Upper lobe of right lung (tissue), 1 donor: Measurements from ENCODE around the gene TCL1B. TPM values are rescaled to one million over a fixed set of nuclear protein-coding genes. Genes with fewer than 3 reads are reported as not detected.

Source experiments
- ATAC-seq: fragments of 200-7000 bp; cut with Tn5 transposase; one replicate; pipeline ENCODE4 v1.9.1; 2020; ENCODE audit warnings: mild to moderate bottlenecking, moderate library complexity
- DNase-seq: peaks from one replicate; pipeline ENCODE4 v3.0.0-alpha.2; 2020
- H3K27ac ChIP-seq: fragments of 200-600 bp; one replicate; pipeline ENCODE4 v1.8.0; 2022
- H3K27me3 ChIP-seq: fragments of 200-600 bp; one replicate; pipeline ENCODE4 v1.8.0; 2022; ENCODE audit warnings: mild to moderate bottlenecking
- H3K36me3 ChIP-seq: fragments of 200-600 bp; one replicate; pipeline ENCODE4 v1.8.0; 2022
- H3K4me1 ChIP-seq: fragments of 200-600 bp; one replicate; pipeline ENCODE4 v1.8.0; 2022
- H3K4me3 ChIP-seq: fragments of 200-600 bp; one replicate; pipeline ENCODE4 v1.8.0; 2022; ENCODE audit warnings: mild to moderate bottlenecking
- H3K9me3 ChIP-seq: fragments of 200-600 bp; one replicate; pipeline ENCODE4 v1.8.0; 2022
- intact Hi-C: fragments of 100-400 bp; cut with DNase I; formaldehyde crosslinking; loops from one replicate; pipeline ENCODE4 v1.11.0; 2022
- total RNA-seq: library from RNA; stranded (reverse); fragmentation: NEBNext Ultra II Directional; extraction: Animal tissue kit (Norgen Biotek cat#: 25700); gene quantifications from one replicate; pipeline ENCODE4 v1.2.1, GENCODE V29; 2021
- TF ChIP-seq, protein P1 (sequence below): fragments of 200-600 bp; IDR thresholded peaks from one replicate; pipeline ENCODE4 v1.8.0; 2022; ENCODE audit warnings: antibody characterized with exemption
- donor health status: DM: no; HTN: yes; CAD: no; lungs with severe emphysema.

TCL1B gene
- total RNA-seq, 1 donor from 2014 or later, result not detected

- Histone ChIP-seq H3K4me3 (no peak overlapping the region), H3K27ac (no peak overlapping the region), H3K4me1 (no peaks in the 10 kb centered on the region), H3K36me3 (no peaks in the 10 kb centered on the region), H3K9me3 (no peaks in the 10 kb centered on the region), H3K27me3 (no peaks in the 10 kb centered on the region)
- DNase-seq (no peak), ATAC-seq (no peak)
- TF ChIP-seq, protein P1, sequence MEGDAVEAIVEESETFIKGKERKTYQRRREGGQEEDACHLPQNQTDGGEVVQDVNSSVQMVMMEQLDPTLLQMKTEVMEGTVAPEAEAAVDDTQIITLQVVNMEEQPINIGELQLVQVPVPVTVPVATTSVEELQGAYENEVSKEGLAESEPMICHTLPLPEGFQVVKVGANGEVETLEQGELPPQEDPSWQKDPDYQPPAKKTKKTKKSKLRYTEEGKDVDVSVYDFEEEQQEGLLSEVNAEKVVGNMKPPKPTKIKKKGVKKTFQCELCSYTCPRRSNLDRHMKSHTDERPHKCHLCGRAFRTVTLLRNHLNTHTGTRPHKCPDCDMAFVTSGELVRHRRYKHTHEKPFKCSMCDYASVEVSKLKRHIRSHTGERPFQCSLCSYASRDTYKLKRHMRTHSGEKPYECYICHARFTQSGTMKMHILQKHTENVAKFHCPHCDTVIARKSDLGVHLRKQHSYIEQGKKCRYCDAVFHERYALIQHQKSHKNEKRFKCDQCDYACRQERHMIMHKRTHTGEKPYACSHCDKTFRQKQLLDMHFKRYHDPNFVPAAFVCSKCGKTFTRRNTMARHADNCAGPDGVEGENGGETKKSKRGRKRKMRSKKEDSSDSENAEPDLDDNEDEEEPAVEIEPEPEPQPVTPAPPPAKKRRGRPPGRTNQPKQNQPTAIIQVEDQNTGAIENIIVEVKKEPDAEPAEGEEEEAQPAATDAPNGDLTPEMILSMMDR, result no peak
- intact Hi-C loops, result no loop called here
These were observed 35.2 kb upstream of the TCL1B start for GRCh38 chr14:95651028-95651427.

DNA sequence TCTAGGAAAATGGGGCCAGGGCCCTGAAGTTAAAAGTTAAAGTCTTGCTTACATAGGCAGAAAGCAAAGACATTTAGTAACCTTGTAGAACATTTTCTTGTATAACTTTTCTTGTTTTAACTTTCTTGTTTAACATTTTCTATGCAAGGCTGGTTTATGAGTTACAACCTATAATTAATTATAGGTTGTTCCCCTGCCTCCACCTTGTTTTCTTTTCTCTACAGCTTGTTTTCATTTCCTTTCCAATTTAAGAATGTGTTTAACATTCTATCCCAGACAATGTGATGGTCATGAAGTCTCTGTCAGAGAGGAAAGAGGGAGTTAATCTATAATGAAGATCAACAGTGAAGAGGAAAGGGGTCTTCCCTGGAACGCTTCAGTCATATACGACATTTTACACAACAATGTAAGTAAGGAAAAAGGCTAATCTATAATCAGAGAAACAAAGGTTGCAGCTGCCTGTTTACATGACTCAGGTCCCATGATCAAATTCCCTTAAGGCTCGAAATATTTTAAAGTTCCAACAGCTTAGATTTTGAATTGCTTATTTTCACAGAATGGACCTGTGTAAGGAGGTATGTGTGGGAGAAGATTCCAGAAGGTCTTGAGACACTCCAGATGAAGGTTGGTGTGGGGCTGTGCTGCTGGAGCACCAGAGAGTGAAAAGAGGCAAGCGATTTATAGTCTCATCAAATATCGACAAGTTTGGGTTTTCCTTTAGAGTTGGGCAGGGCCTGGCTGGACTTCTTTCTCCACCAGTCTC, 34.2 kb upstream of the TCL1B start:
- H3K36me3 ChIP-seq, result no peaks in the 10 kb centered on the region
- H3K27ac ChIP-seq, result no peak overlapping the region
- intact Hi-C loops, result no loop called here
- no peak overlapping the region for H3K4me3 ChIP-seq
- no peak for DNase-seq
- H3K4me1 ChIP-seq, result no peaks in the 10 kb centered on the region
- no peaks in the 10 kb centered on the region for H3K27me3 ChIP-seq
- H3K9me3 ChIP-seq, result no peaks in the 10 kb centered on the region
- no peak for ATAC-seq
- TF ChIP-seq, protein P1, result no peak

DNA sequence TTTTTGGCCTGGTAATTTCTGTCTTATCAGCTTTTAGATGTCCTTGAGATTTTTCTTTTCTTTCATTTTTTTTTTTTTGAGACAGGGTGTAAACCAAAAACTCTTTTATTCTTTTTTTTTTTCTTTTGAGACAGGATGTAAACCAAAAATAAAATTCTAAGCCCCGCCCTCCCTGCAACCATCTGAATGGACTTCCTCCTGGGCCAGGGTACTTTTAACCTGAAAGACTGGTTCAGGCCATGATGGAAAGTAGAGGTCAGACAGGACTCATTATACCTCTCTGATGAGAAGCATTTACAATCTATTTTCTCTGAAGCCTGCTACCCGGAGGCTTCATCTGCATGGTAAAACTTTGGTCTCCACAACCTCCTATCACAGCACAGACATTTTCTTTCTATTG, 33.5 kb upstream of the TCL1B start:
- no peak for ATAC-seq
- intact Hi-C loops, result no loop called here
- no peak for DNase-seq
- Histone ChIP-seq H3K4me3 (no peak overlapping the region), H3K27me3 (no peaks in the 10 kb centered on the region), H3K27ac (no peak overlapping the region), H3K9me3 (no peaks in the 10 kb centered on the region), H3K4me1 (no peaks in the 10 kb centered on the region), H3K36me3 (no peaks in the 10 kb centered on the region)
- TF ChIP-seq, protein P1, result no peak

DNA sequence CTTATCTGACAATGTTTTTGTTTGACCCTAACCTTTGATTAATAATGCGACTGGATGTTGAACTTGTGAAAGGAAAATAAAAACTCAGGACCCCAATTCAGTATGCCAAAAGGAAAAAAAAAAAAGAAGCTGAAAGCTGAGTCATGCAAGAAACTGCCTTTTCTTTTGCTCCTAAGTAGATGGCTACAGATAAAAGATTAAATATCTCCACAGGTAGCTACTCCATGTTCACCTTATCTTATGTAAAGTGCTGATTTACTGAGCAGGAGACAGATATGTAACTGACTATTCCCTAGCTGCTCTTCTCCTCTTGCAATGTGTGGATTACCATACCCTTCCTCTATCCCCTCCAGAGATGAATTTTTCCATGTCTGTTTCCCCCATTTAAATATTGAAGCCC, 30.8 kb upstream of the TCL1B start:
- DNase-seq (no peak), ATAC-seq (no peak)
- H3K36me3 ChIP-seq, result no peaks in the 10 kb centered on the region
- H3K9me3 ChIP-seq, result no peaks in the 10 kb centered on the region
- TF ChIP-seq, protein P1, result no peak
- no peak overlapping the region for H3K4me3 ChIP-seq
- no peaks in the 10 kb centered on the region for H3K4me1 ChIP-seq
- intact Hi-C loops, result no loop called here
- H3K27ac ChIP-seq, result no peak overlapping the region
- H3K27me3 ChIP-seq, result no peaks in the 10 kb centered on the region

DNA sequence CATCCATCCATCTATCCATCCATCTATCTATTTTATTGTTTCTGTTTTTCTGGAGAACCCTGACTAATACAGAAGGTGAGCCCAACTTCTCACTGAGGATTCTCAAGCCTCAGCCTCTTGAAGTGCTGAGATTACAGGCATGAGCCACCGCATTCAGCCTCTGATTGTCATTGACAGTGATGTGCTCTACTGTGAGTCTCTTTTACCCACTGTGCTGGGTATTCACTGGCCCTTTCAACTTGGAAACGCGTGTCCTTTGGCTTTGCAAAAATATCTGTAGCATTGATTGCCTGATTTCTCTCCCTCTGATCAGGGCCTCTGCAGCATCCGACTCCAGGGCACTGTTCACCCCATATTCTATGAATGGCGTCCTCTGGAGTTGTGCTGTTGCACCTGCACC, 29.6 kb upstream of the TCL1B start:
- H3K36me3 ChIP-seq, result no peaks in the 10 kb centered on the region
- intact Hi-C loops, result no loop called here
- DNase-seq (no peak), ATAC-seq (no peak)
- H3K9me3 ChIP-seq, result no peaks in the 10 kb centered on the region
- H3K4me1 ChIP-seq, result no peaks in the 10 kb centered on the region
- H3K27ac ChIP-seq, result no peak overlapping the region
- H3K27me3 ChIP-seq, result no peaks in the 10 kb centered on the region
- H3K4me3 ChIP-seq, result no peak overlapping the region
- TF ChIP-seq, protein P1, result no peak

GRCh38 chr14:95657454-95657853, 28.8 kb upstream of the TCL1B start:
- ATAC-seq (no peak), DNase-seq (no peak)
- H3K27me3 ChIP-seq, result no peaks in the 10 kb centered on the region
- no peak overlapping the region for H3K4me3 ChIP-seq
- no peaks in the 10 kb centered on the region for H3K9me3 ChIP-seq
- no peaks in the 10 kb centered on the region for H3K36me3 ChIP-seq
- TF ChIP-seq, protein P1, result no peak
- intact Hi-C loops, result no loop called here
- no peaks in the 10 kb centered on the region for H3K4me1 ChIP-seq
- H3K27ac ChIP-seq, result no peak overlapping the region
